22Rv1 (cell line): ENCODE results near the gene LYL1.

Experiments used
- CTCF ChIP-seq: fragments of 450-650 bp; IDR thresholded peaks from 2 replicates; pipeline ENCODE4 v1.5.1; 2017; ENCODE audit warnings: mild to moderate bottlenecking
- ZFX ChIP-seq: fragments of 450-650 bp; IDR thresholded peaks from 2 replicates; pipeline ENCODE4 v1.6.1; 2017; ENCODE audit warnings: antibody characterized with exemption, borderline replicate concordance

GRCh38 chr19:13102666-13103580 lies at the start of gene LYL1:
- TF ChIP-seq CTCF (no peak), ZFX (no peak)
